ENCODE data around the gene PLAGL2. TPM values are rescaled to one million over a fixed set of nuclear protein-coding genes. Genes with fewer than 3 reads are reported as not detected.

The PLAGL2 gene
- total RNA-seq, 1 donor from 2014 or later: 1.2 TPM

DNA sequence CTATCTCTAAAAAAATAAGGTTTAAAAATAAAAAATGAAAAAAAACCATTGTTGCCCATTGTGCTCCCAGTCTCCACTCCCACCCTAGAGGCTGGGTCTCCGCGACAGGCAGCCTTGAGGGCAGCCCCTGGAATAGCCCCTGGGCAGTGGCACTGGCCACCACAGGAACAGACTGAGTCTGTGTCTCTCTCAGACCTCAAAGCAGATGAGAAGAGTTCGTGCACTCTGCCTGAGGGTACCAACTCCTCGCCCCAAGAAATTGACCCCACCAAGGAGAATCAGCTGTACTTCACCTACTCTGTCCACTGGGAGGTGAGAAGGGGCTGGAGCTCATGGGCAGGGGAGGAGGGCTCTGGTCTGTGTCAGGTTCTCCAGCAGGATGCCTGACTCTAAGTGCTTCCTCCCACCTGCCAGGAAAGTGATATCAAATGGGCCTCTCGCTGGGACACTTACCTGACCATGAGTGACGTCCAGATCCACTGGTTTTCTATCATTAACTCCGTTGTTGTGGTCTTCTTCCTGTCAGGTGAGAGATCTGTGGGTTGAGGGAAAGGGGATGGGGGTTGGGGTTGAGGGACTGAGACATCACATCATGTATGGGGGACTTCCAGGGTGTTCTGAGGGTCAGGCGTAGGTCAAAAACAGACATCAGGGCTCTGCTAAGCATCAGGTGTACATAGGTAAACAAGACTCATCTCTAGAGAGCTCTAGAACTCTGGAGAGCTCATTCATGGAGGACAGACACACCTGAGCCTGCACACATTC is 62.5 kb downstream of the PLAGL2 start:
- DNase-seq: no peak

DNA sequence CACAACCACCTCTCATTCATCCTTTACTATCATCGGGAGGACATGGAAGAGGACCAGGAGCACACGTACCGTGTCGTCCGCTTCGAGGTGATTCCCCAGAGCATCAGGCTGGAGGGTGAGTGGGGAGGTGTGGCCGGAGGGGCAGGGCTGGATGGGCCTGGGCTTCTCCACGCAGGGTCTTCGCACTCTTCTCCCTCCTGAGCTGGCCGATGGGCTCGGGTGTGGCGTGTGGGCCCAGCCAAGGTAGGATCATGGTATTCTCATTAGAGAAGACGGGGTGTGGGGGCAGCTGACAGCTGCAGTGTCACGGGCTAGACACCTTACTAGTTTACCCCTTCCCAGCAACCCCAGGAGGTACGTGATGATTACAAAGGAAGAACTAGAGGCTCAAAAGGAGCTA is 64.6 kb downstream of the PLAGL2 start:
- no peak for DNase-seq

Other genes with a start within 250 kb of the PLAGL2 start
- 12.6 TPM for gene XKR7, start 239.6 kb downstream of the PLAGL2 start, total RNA-seq
- 2.0 TPM for gene CCM2L, start 197.3 kb downstream of the PLAGL2 start, total RNA-seq
- gene HCK, start 155.5 kb downstream of the PLAGL2 start, total RNA-seq: 3.3 TPM
- 15.1 TPM for gene TM9SF4, start 98.0 kb downstream of the PLAGL2 start, total RNA-seq
- gene POFUT1, start 137 bp upstream of the PLAGL2 start, total RNA-seq: 18.1 TPM
- gene KIF3B, start 69.9 kb upstream of the PLAGL2 start, total RNA-seq: 92.5 TPM
- gene ASXL1, start 150.6 kb upstream of the PLAGL2 start, total RNA-seq: 70.2 TPM